Activated T-helper 17 cell treated with anti-CD3 and anti-CD28 coated beads, Interleukin-2, amount 50 U/mL, for 72 hours (primary cell): ENCODE results near the gene SLC9A6. TPM values are rescaled to one million over a fixed set of nuclear protein-coding genes. Genes with fewer than 3 reads are reported as not detected.
"Not testable (repeated sequence)": the region's sequence is repeated elsewhere in the genome, so short reads cannot be mapped to it uniquely, and the experiment has no call there.

Experiments used
- ATAC-seq: fragments of 150-1000 bp; cut with Tn5 transposase; replicated peaks from 2 replicates; pipeline ENCODE4 v1.10.0; 2021; ENCODE audit warnings: mild to moderate bottlenecking, moderate library complexity
- H3K27ac Mint-ChIP-seq: one replicate; pipeline ENCODE4 v1.8.0; 2022; ENCODE audit warnings: mixed read lengths
- H3K27me3 Mint-ChIP-seq: one replicate; pipeline ENCODE4 v1.8.0; 2022; ENCODE audit warnings: mixed read lengths
- H3K36me3 Mint-ChIP-seq: one replicate; pipeline ENCODE4 v1.8.0; 2022; ENCODE audit warnings: low read depth, mild to moderate bottlenecking, mixed read lengths
- H3K4me1 Mint-ChIP-seq: one replicate; pipeline ENCODE4 v1.8.0; 2022; ENCODE audit warnings: mixed read lengths
- H3K4me3 Mint-ChIP-seq: one replicate; pipeline ENCODE4 v1.8.0; 2022; ENCODE audit warnings: mild to moderate bottlenecking, mixed read lengths
- H3K9me3 Mint-ChIP-seq: one replicate; pipeline ENCODE4 v1.8.0; 2022; ENCODE audit warnings: mixed read lengths
- total RNA-seq, 2 donors: library from RNA; stranded (reverse); gene quantifications; one replicate each; pipeline ENCODE4 v1.2.3, GENCODE V29; 2022

The SLC9A6 gene
- total RNA-seq, 2 donors from 2014 or later, result 9.6 to 15.0 TPM

GRCh38 chrX:136039968-136040367 is 54.7 kb downstream of the SLC9A6 start:
- ATAC-seq, result no peak
- Mint-ChIP-seq H3K4me3 (no peak overlapping the region), H3K36me3 (peaks cover 41% of the 10 kb centered on the region), H3K9me3 (no peaks in the 10 kb centered on the region), H3K4me1 (no peaks in the 10 kb centered on the region), H3K27me3 (no peaks in the 10 kb centered on the region), H3K27ac (no peak overlapping the region)

- no peaks in the 10 kb centered on the region for H3K27me3 Mint-ChIP-seq
- H3K36me3 Mint-ChIP-seq, result peaks cover 44% of the 10 kb centered on the region
- H3K9me3 Mint-ChIP-seq, result no peaks in the 10 kb centered on the region
- no peak overlapping the region for H3K27ac Mint-ChIP-seq
- ATAC-seq, result no peak
- H3K4me1 Mint-ChIP-seq, result no peaks in the 10 kb centered on the region
- H3K4me3 Mint-ChIP-seq, result no peak overlapping the region
These were observed 56.1 kb downstream of the SLC9A6 start for GRCh38 chrX:136041254-136041812.

- peaks cover 30% of the 10 kb centered on the region for H3K36me3 Mint-ChIP-seq
- no peak overlapping the region for H3K4me3 Mint-ChIP-seq
These were observed 59.8 kb downstream of the SLC9A6 start for GRCh38 chrX:136045008-136045407.

GRCh38 chrX:136046295-136047015 is 61.2 kb downstream of the SLC9A6 start:
- no peak overlapping the region for H3K4me3 Mint-ChIP-seq

More at GRCh38 chrX:136045008-136045407, 59.8 kb downstream of the SLC9A6 start:
- H3K27ac Mint-ChIP-seq, result no peak overlapping the region
- H3K4me1 Mint-ChIP-seq, result no peaks in the 10 kb centered on the region
- H3K27me3 Mint-ChIP-seq, result no peaks in the 10 kb centered on the region
- H3K9me3 Mint-ChIP-seq, result no peaks in the 10 kb centered on the region
- no peak for ATAC-seq

GRCh38 chrX:136047016-136047642 is 61.9 kb downstream of the SLC9A6 start:
- Mint-ChIP-seq H3K4me1 (no peaks in the 10 kb centered on the region), H3K9me3 (no peaks in the 10 kb centered on the region), H3K27ac (no peak overlapping the region), H3K36me3 (peaks cover 18% of the 10 kb centered on the region), H3K4me3 (no peak overlapping the region), H3K27me3 (no peaks in the 10 kb centered on the region)
- ATAC-seq, result no peak

More at GRCh38 chrX:136046295-136047015, 61.2 kb downstream of the SLC9A6 start:
- H3K4me1 Mint-ChIP-seq, result no peaks in the 10 kb centered on the region
- ATAC-seq, result no peak
- H3K9me3 Mint-ChIP-seq, result no peaks in the 10 kb centered on the region
- no peaks in the 10 kb centered on the region for H3K27me3 Mint-ChIP-seq
- H3K27ac Mint-ChIP-seq, result no peak overlapping the region
- H3K36me3 Mint-ChIP-seq, result peaks cover 18% of the 10 kb centered on the region

GRCh38 chrX:136047969-136048368 is 62.7 kb downstream of the SLC9A6 start:
- no peak overlapping the region for H3K4me3 Mint-ChIP-seq
- no peaks in the 10 kb centered on the region for H3K4me1 Mint-ChIP-seq
- peaks cover 18% of the 10 kb centered on the region for H3K36me3 Mint-ChIP-seq
- H3K27me3 Mint-ChIP-seq, result no peaks in the 10 kb centered on the region
- no peaks in the 10 kb centered on the region for H3K9me3 Mint-ChIP-seq
- no peak for ATAC-seq
- H3K27ac Mint-ChIP-seq, result no peak overlapping the region

GRCh38 chrX:136048446-136048845 is 63.2 kb downstream of the SLC9A6 start:
- H3K4me3 Mint-ChIP-seq, result no peak overlapping the region
- H3K27me3 Mint-ChIP-seq, result no peaks in the 10 kb centered on the region
- no peak overlapping the region for H3K27ac Mint-ChIP-seq
- ATAC-seq, result no peak
- no peaks in the 10 kb centered on the region for H3K9me3 Mint-ChIP-seq
- H3K36me3 Mint-ChIP-seq, result peaks cover 18% of the 10 kb centered on the region
- no peaks in the 10 kb centered on the region for H3K4me1 Mint-ChIP-seq

GRCh38 chrX:136049608-136050007 is 64.4 kb downstream of the SLC9A6 start:
- Mint-ChIP-seq H3K9me3 (no peaks in the 10 kb centered on the region), H3K36me3 (peaks cover 8% of the 10 kb centered on the region), H3K4me3 (no peak overlapping the region), H3K4me1 (no peaks in the 10 kb centered on the region), H3K27me3 (no peaks in the 10 kb centered on the region), H3K27ac (no peak overlapping the region)
- no peak for ATAC-seq

GRCh38 chrX:136050875-136051274 is 65.6 kb downstream of the SLC9A6 start:
- H3K9me3 Mint-ChIP-seq, H3K27me3 Mint-ChIP-seq, H3K36me3 Mint-ChIP-seq, H3K27ac Mint-ChIP-seq, ATAC-seq, H3K4me1 Mint-ChIP-seq, H3K4me3 Mint-ChIP-seq: not testable (repeated sequence)

- H3K36me3 Mint-ChIP-seq, result no peaks in the 10 kb centered on the region
- no peak overlapping the region for H3K27ac Mint-ChIP-seq
- no peak overlapping the region for H3K4me3 Mint-ChIP-seq
- no peak for ATAC-seq
- no peaks in the 10 kb centered on the region for H3K9me3 Mint-ChIP-seq
- peaks cover 4% of the 10 kb centered on the region for H3K4me1 Mint-ChIP-seq
- H3K27me3 Mint-ChIP-seq, result no peaks in the 10 kb centered on the region
These were observed 66.4 kb downstream of the SLC9A6 start for GRCh38 chrX:136051611-136052010.

GRCh38 chrX:136055651-136056221 is 70.5 kb downstream of the SLC9A6 start:
- Mint-ChIP-seq H3K4me3 (no peak overlapping the region), H3K9me3 (no peaks in the 10 kb centered on the region), H3K27me3 (no peaks in the 10 kb centered on the region), H3K36me3 (no peaks in the 10 kb centered on the region), H3K4me1 (peaks cover 5% of the 10 kb centered on the region), H3K27ac (no peak overlapping the region)
- ATAC-seq, result no peak

GRCh38 chrX:136057567-136057966 is 72.3 kb downstream of the SLC9A6 start:
- no peak overlapping the region for H3K4me3 Mint-ChIP-seq
- H3K36me3 Mint-ChIP-seq, result no peaks in the 10 kb centered on the region
- H3K27ac Mint-ChIP-seq, result no peak overlapping the region
- no peaks in the 10 kb centered on the region for H3K27me3 Mint-ChIP-seq
- H3K9me3 Mint-ChIP-seq, result no peaks in the 10 kb centered on the region
- peaks cover 5% of the 10 kb centered on the region for H3K4me1 Mint-ChIP-seq
- ATAC-seq, result no peak

- ATAC-seq, result no peak
- no peaks in the 10 kb centered on the region for H3K9me3 Mint-ChIP-seq
- H3K4me1 Mint-ChIP-seq, result peaks cover 5% of the 10 kb centered on the region
- H3K27ac Mint-ChIP-seq, result no peak overlapping the region
- H3K36me3 Mint-ChIP-seq, result no peaks in the 10 kb centered on the region
- no peaks in the 10 kb centered on the region for H3K27me3 Mint-ChIP-seq
- no peak overlapping the region for H3K4me3 Mint-ChIP-seq
These were observed 74.1 kb downstream of the SLC9A6 start for GRCh38 chrX:136059350-136059749.

- no peak for ATAC-seq
- no peaks in the 10 kb centered on the region for H3K27me3 Mint-ChIP-seq
- no peak overlapping the region for H3K4me3 Mint-ChIP-seq
- no peaks in the 10 kb centered on the region for H3K36me3 Mint-ChIP-seq
- peaks cover 4% of the 10 kb centered on the region for H3K4me1 Mint-ChIP-seq
- no peaks in the 10 kb centered on the region for H3K9me3 Mint-ChIP-seq
- no peak overlapping the region for H3K27ac Mint-ChIP-seq
These were observed 76.1 kb downstream of the SLC9A6 start for GRCh38 chrX:136061286-136061685.

GRCh38 chrX:136061696-136062095 is 76.5 kb downstream of the SLC9A6 start:
- H3K4me3 Mint-ChIP-seq, result no peak overlapping the region
- H3K4me1 Mint-ChIP-seq, result peaks cover under 1% of the 10 kb centered on the region
- H3K27ac Mint-ChIP-seq, result no peak overlapping the region
- no peaks in the 10 kb centered on the region for H3K36me3 Mint-ChIP-seq
- ATAC-seq, result no peak
- no peaks in the 10 kb centered on the region for H3K27me3 Mint-ChIP-seq
- H3K9me3 Mint-ChIP-seq, result no peaks in the 10 kb centered on the region
